Vagina (tissue), 2 donors: ENCODE data around the gene OR8B4.

ENCODE experiments used
- POLR2A ChIP-seq, 2 donors: fragments of 450-650 bp; IDR thresholded peaks; one replicate each; pipeline ENCODE4 v1.6.1; 2017; ENCODE audit warnings: antibody characterized with exemption in 2 of 2, mild to moderate bottlenecking in 2 of 2, moderate library complexity in 2 of 2
- POLR2AphosphoS5 ChIP-seq, 2 donors: sonication (generic); formaldehyde crosslinking; IDR thresholded peaks; one replicate each; pipeline ENCODE4 v1.9.0; 2017; ENCODE audit warnings: antibody characterized with exemption in 2 of 2, mild to moderate bottlenecking in 2 of 2, low read depth in 1 of 2; ENCODE audit not compliant: insufficient read depth in 1 of 2
- TF ChIP-seq, protein P1 (sequence below), 3 experiments: fragments of 450-650 bp in 2 of 3; fragments of 200-600 bp in 1 of 3; sonication (generic) in 1 of 3; IDR thresholded peaks; one replicate each; pipeline ENCODE4 v1.5.1; 2017 to 2019; ENCODE audit warnings: antibody characterized with exemption in 3 of 3, mild to moderate bottlenecking in 2 of 3, moderate library complexity in 2 of 3

DNA sequence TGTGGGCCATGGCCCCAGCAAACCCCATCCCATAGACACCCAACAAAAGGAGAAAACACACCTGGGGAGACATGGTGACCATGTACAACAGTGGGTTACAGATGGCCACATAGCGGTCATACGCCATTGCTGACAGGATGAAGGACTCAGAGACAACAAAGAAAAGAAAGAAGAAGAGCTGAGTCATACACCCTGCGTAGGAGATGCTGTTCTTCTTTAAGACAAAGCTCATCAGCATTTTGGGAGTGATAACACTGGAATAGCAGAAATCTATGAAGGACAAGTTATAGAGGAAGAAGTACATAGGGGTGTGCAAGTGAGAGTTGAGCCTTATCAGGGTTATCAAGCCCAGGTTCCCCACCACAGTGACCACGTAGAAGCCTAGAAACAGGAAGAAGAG is 15.9 kb upstream of the OR8B4 start:
- TF ChIP-seq, protein P1, sequence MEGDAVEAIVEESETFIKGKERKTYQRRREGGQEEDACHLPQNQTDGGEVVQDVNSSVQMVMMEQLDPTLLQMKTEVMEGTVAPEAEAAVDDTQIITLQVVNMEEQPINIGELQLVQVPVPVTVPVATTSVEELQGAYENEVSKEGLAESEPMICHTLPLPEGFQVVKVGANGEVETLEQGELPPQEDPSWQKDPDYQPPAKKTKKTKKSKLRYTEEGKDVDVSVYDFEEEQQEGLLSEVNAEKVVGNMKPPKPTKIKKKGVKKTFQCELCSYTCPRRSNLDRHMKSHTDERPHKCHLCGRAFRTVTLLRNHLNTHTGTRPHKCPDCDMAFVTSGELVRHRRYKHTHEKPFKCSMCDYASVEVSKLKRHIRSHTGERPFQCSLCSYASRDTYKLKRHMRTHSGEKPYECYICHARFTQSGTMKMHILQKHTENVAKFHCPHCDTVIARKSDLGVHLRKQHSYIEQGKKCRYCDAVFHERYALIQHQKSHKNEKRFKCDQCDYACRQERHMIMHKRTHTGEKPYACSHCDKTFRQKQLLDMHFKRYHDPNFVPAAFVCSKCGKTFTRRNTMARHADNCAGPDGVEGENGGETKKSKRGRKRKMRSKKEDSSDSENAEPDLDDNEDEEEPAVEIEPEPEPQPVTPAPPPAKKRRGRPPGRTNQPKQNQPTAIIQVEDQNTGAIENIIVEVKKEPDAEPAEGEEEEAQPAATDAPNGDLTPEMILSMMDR (IDR thresholded peaks at IDR 0.05), result no peak
- TF ChIP-seq POLR2AphosphoS5 (IDR thresholded peaks at IDR 0.05; ENCODE audit: insufficient read depth in 1 of 2, low read depth in 1 of 2) (no peak), POLR2A (IDR thresholded peaks at IDR 0.05) (no peak)
